ENCODE results near the gene TFCP2L1.
"Not testable (repeated sequence)": the region's sequence is repeated elsewhere in the genome, so short reads cannot be mapped to it uniquely, and the experiment has no call there.

TFCP2L1 gene

GRCh38 chr2:121284463-121285449, at the start of gene TFCP2L1:
Gene TFCP2L1, minus strand, starts transcription at chr2:121285202. Its CDS starts 93 bp downstream, at chr2:121285109.
- no peak for DNase-seq (ENCODE audit: low read depth in 3 of 3)

GRCh38 chr2:121333834-121334558, 49.0 kb upstream of the TFCP2L1 start:
- no peak for DNase-seq (ENCODE audit: low read depth in 3 of 3)

- DNase-seq (ENCODE audit: low read depth in 3 of 3), result no peak
Measured at GRCh38 chr2:121333231-121333630, 48.2 kb upstream of the TFCP2L1 start.

- DNase-seq (ENCODE audit: low read depth in 3 of 3), result not testable (repeated sequence)
Measured at GRCh38 chr2:121331324-121331723, 46.3 kb upstream of the TFCP2L1 start.

DNA sequence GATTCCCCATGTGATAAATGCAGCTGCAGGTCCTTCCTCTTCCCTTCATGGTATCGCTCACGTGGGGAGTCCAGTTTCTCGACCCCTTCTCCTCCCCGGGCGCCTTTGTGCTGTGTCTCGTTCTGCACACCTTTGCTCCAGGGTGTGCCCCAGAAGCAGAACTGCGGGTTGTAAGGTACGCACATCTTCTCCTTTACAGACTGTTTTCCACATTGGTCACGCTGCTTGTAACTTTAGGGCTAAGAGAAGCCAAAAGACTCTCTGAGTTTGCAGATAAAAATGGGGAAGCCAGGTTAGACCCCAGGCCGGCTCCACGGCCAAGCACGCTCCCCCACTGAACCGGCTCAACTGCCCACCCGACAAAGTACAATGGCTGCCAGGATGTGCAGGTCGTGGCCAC, 45.9 kb upstream of the TFCP2L1 start:
- DNase-seq (ENCODE audit: low read depth in 3 of 3), result no peak

DNA sequence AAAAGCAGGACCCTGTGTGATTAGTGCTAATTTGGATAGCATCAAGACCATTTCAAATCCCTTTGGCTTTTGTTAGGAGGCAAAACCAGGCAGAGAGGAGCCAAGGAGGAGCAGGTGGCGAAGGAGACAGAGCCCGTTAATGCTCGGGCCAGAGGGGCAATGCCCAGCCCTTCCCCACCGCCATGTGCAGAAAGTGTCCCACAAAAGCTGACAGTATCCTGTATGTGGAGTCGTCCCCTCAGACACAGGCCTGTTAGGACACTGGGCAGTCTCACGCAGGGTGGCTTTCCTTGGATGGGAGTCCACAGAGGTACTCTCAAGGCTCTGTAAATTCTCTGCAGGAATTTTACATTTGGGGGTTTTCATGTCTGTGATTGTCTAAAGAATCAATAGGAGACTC, 44.8 kb upstream of the TFCP2L1 start:
- DNase-seq (ENCODE audit: low read depth in 3 of 3), result no peak

DNA sequence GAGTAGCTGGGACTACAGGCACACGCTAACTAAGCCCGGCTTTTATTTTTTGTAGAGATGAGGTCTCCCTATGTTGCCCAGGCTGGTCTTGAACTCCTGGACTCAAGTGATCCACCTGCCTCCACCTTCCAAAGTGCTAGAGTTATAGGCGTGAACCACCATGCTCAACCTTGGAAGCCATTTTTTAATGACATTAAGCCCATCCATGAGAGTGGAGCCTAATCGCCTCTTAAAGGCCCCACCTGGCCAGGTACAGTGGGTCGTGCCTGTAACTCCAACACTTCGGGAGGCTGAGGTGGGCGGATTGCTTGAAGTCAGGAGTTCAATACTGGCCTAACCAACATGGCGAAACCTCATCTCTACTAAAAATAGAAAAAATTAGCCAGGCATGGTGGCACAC, 41.6 kb upstream of the TFCP2L1 start:
- no peak for DNase-seq (ENCODE audit: low read depth in 3 of 3)

- DNase-seq (ENCODE audit: low read depth in 3 of 3), result no peak
Measured at GRCh38 chr2:121324601-121325000, 39.6 kb upstream of the TFCP2L1 start.

GRCh38 chr2:121321476-121321875, 36.5 kb upstream of the TFCP2L1 start:
- DNase-seq (ENCODE audit: low read depth in 3 of 3), result no peak

DNA sequence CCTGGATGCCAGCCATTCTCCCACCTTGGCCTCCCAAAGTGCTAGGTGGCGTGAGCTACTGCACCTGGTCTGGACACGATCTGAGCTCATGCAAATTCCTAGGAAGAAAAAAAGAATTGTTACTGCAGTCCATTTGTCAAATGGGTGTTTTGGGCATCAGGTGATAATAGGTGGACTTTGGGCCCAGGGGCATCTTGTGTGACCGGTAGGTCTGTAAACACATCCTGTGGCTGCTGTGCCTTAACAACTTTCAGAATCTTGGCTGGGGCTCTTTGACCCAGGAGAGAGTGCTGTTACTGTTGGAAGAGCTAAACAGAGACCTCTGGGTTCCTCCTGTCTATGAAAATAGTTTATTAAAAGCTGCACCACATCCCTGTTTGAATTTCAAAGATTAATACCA, 34.9 kb upstream of the TFCP2L1 start:
- no peak for DNase-seq (ENCODE audit: low read depth in 3 of 3)

GRCh38 chr2:121316986-121317385, 32.0 kb upstream of the TFCP2L1 start:
- no peak for DNase-seq (ENCODE audit: low read depth in 3 of 3)

DNA sequence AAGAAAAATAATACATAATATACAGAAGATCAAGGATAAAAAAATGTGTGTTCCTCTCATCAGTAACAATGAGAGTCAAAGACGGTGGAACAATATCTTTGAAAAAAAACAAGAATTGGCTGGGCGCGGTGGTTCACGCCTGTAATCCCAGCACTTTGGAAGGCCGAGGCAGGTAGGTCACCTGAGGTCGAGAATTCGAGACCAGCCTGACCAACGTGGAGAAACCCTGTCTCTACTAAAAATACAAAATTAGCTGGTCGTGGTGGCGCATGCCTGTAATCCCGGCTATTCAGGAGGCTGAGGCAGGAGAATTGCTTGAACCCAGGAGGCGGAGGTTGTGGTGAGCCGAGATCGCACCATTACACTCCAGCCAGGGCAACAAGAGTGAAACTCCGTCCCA, 28.7 kb upstream of the TFCP2L1 start:
- DNase-seq (ENCODE audit: low read depth in 3 of 3), result not testable (repeated sequence)

DNA sequence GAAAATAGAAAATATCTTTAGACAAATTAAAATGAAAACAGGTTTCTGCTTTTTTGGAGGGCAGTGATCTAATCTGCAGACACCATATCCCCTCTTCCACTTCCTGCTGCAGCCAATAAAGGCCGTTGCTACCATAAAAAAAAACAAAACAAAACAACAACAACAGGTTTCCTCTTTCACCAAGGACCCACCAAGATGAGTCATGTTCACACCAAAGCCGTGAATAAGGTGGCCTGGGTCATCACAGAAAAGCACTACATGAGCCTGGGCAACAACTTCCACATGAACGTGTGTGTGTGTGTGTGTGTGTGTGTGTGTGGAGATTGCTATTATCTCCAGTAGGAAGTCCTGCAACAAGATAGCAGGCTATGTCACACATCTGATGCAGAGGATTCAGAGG, 24.8 kb upstream of the TFCP2L1 start:
- DNase-seq (ENCODE audit: low read depth in 3 of 3), result no peak

- no peak for DNase-seq (ENCODE audit: low read depth in 3 of 3)
Measured at GRCh38 chr2:121309323-121309722, 24.3 kb upstream of the TFCP2L1 start.

- no peak for DNase-seq (ENCODE audit: low read depth in 3 of 3)
Measured at GRCh38 chr2:121307048-121307447, 22.0 kb upstream of the TFCP2L1 start.

DNA sequence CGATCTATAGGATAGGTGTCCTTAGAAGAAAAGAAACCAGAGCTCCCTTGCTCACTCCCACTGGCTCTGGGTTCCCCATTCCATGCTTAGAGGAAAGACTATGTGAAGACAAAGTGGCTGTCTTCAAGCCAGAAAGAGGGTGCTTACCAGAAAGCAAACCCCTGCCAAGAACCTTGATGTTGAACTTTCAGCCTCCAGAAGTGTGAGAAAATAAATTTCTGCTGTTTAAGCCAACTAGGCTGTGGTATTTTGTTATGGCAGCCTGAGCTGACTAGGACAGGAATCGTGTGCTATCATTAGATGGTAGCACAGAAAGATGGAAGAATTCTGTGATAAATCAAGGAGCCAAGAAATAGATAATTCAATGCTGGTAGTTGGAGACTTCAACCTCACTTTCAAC, 19.9 kb upstream of the TFCP2L1 start:
- no peak for DNase-seq (ENCODE audit: low read depth in 3 of 3)

DNA sequence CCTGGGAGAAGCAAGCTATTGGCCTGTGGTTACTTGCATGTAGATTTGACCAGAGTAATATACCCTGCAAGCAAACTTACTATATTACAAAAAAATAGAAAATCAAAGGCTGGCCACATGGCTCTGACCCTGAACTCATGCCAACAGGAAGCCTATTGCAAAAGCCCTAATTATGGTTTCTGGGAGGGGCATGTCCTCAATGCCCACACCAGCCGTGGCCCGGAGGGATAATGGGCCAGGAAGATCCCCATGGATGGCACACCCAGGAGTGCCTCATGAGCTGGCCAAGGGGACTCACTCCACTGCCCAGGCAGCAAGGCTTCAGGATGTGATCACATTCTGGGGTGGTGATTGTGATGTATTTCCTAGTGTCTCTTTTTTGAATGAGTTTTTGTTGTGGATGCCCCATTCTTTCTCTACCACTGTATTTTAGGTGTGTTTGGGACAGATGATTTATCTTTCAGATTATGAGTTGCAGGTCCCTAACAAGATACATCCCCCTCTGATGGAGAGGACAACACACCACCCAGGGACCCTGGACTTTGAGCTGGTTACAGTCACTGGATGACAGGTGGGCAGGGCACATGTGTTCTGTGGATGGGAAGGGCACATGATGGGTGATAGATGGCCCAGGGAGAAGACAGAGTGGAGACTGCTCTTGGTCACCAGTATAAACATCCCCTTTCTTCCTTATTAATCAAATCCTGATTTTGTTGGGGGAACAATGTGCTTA, 18.7 kb upstream of the TFCP2L1 start:
- DNase-seq (ENCODE audit: low read depth in 3 of 3), result no peak

DNA sequence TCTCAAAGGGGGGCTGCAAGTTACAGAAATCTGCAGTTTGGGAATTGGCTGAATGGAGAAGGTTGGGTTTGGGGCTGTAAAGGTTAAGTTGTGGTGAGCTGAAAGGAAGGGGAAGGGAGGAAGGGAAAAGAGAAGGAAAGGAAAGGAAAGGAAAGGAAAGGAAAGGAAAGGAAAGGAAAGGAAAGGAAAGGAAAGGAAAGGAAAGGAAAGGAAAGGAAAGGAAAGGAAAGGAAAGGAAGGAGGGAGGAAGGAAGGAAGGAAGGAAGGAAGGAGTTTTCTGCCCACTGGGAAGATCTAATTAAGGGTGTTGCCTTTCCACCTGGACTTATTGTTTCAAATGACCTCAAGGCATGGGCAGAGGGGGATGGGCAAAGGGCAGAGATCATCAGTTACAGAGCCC, 16.2 kb upstream of the TFCP2L1 start:
- DNase-seq (ENCODE audit: low read depth in 3 of 3), result not testable (repeated sequence)

DNA sequence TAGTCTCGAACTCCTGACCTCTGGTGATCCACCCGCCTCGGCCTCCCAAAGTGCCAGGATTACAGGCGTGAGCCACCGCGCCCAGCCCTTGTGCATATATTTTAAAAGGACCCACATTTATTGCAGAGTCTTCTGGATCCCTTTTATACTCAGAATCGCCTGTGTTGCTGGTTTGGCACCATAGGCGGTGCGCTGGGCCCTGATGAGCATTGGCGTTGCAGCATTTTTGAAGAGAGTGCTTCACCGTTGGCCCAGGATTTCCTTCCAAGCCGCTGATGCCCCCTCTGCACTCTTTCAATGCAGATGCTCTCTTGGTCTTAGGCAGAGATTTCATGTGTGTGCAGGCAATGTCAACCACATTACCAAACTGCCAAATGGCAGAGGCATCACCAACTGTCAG, 13.5 kb upstream of the TFCP2L1 start:
- DNase-seq (ENCODE audit: low read depth in 3 of 3), result no peak

GRCh38 chr2:121297866-121298265, 12.9 kb upstream of the TFCP2L1 start:
- not testable (repeated sequence) for DNase-seq (ENCODE audit: low read depth in 3 of 3)

GRCh38 chr2:121297217-121297830, 12.3 kb upstream of the TFCP2L1 start:
- DNase-seq (ENCODE audit: low read depth in 3 of 3), result no peak

Data from stimulated activated CD4-positive, alpha-beta T cell treated with anti-CD3 and anti-CD28 coated beads, TNF-alpha, amount 100 ng/mL, for 4 hours (primary cell).